Fibroblast of peridontal ligament (primary cell): ENCODE measurements around the gene CAPN12.

ENCODE experiments used
- DNase-seq: peaks from one replicate; pipeline ENCODE4 v3.0.0-alpha.2; 2010; ENCODE audit errors: extremely low read depth

The CAPN12 gene

GRCh38 chr19:38737921-38738737 is 6.1 kb downstream of the CAPN12 start:
- no peak for DNase-seq

- no peak for DNase-seq
Observed at GRCh38 chr19:38737281-38737865, 6.9 kb downstream of the CAPN12 start.

- no peak for DNase-seq
Observed at GRCh38 chr19:38736413-38737280, 7.6 kb downstream of the CAPN12 start.

GRCh38 chr19:38736036-38736412 is 8.2 kb downstream of the CAPN12 start:
- no peak for DNase-seq

GRCh38 chr19:38735257-38735686 is 9.0 kb downstream of the CAPN12 start:
- no peak for DNase-seq

- DNase-seq, result no peak
Observed at GRCh38 chr19:38734426-38735256, 9.6 kb downstream of the CAPN12 start.

GRCh38 chr19:38734176-38734425 is 10.2 kb downstream of the CAPN12 start:
- no peak for DNase-seq

GRCh38 chr19:38733493-38734175 is 10.6 kb downstream of the CAPN12 start:
- no peak for DNase-seq

GRCh38 chr19:38733241-38733492 is 11.1 kb downstream of the CAPN12 start:
- DNase-seq, result no peak

- no peak for DNase-seq
Observed at GRCh38 chr19:38731654-38732301, 12.5 kb downstream of the CAPN12 start.

GRCh38 chr19:38730731-38731589 is 13.3 kb downstream of the CAPN12 start:
- DNase-seq, result no peak

- no peak for DNase-seq
Observed at GRCh38 chr19:38730470-38730730, 13.9 kb downstream of the CAPN12 start.

- peak; percentile 32 for DNase-seq
Observed at GRCh38 chr19:38729653-38730469, 14.4 kb downstream of the CAPN12 start.

- no peak for DNase-seq
Observed at GRCh38 chr19:38728752-38729541, 15.3 kb downstream of the CAPN12 start.

- DNase-seq, result no peak
Observed at GRCh38 chr19:38727868-38728660, 16.2 kb downstream of the CAPN12 start.

- DNase-seq, result no peak
Observed at GRCh38 chr19:38727306-38727867, 16.9 kb downstream of the CAPN12 start.

- no peak for DNase-seq
Observed at GRCh38 chr19:38726761-38727301, 17.4 kb downstream of the CAPN12 start.
